Rectal smooth muscle tissue (tissue), 1 donor: ENCODE results near the gene MMP23B.

Experiments
- H3K27ac ChIP-seq: one replicate; pipeline ENCODE4 v1.7.0; 2013; ENCODE audit warnings: low read depth, low read length, inconsistent platforms
- H3K27me3 ChIP-seq: one replicate; pipeline ENCODE4 v1.7.0; 2013; ENCODE audit warnings: low read length; ENCODE audit not compliant: control insufficient read depth, insufficient read depth
- H3K36me3 ChIP-seq: one replicate; pipeline ENCODE4 v1.7.0; 2013; ENCODE audit warnings: low read length; ENCODE audit not compliant: control insufficient read depth, insufficient read depth
- H3K4me1 ChIP-seq: one replicate; pipeline ENCODE4 v1.7.0; 2013; ENCODE audit warnings: low read length; ENCODE audit not compliant: control insufficient read depth, insufficient read depth
- H3K4me3 ChIP-seq: one replicate; pipeline ENCODE4 v1.7.0; 2013; ENCODE audit warnings: low read length
- H3K9ac ChIP-seq: one replicate; pipeline ENCODE4 v1.7.0; 2013; ENCODE audit warnings: low read length

MMP23B gene

GRCh38 chr1:1618396-1619068 is 13.4 kb upstream of the MMP23B start:
- no peaks in the 10 kb centered on the region for H3K27me3 ChIP-seq
- H3K4me1 ChIP-seq, result peaks cover 16% of the 10 kb centered on the region
- H3K27ac ChIP-seq, result no peak overlapping the region
- peaks cover 3% of the 10 kb centered on the region for H3K36me3 ChIP-seq
- no peak overlapping the region for H3K9ac ChIP-seq
- H3K4me3 ChIP-seq, result no peak overlapping the region

GRCh38 chr1:1619917-1620361 is 12.0 kb upstream of the MMP23B start:
- Histone ChIP-seq H3K36me3 (peaks cover 3% of the 10 kb centered on the region), H3K27me3 (no peaks in the 10 kb centered on the region), H3K4me1 (peaks cover 7% of the 10 kb centered on the region), H3K4me3 (no peak overlapping the region), H3K27ac (no peak overlapping the region), H3K9ac (no peak overlapping the region)

GRCh38 chr1:1620433-1621139 is 11.4 kb upstream of the MMP23B start:
- H3K9ac ChIP-seq, result no peak overlapping the region

GRCh38 chr1:1621173-1622009 is 10.6 kb upstream of the MMP23B start:
- Histone ChIP-seq H3K9ac (no peak overlapping the region), H3K36me3 (peaks cover 3% of the 10 kb centered on the region), H3K27me3 (no peaks in the 10 kb centered on the region), H3K4me3 (no peak overlapping the region), H3K27ac (no peak overlapping the region), H3K4me1 (peaks cover 6% of the 10 kb centered on the region)

More at GRCh38 chr1:1620433-1621139, 11.4 kb upstream of the MMP23B start:
- H3K27me3 ChIP-seq, result no peaks in the 10 kb centered on the region
- H3K36me3 ChIP-seq, result peaks cover 3% of the 10 kb centered on the region
- no peak overlapping the region for H3K4me3 ChIP-seq
- H3K27ac ChIP-seq, result no peak overlapping the region
- H3K4me1 ChIP-seq, result peaks cover 7% of the 10 kb centered on the region

- Histone ChIP-seq H3K36me3 (peaks cover 3% of the 10 kb centered on the region), H3K4me1 (no peaks in the 10 kb centered on the region), H3K27ac (no peak overlapping the region)
These were observed 9.8 kb upstream of the MMP23B start for GRCh38 chr1:1622010-1622787.

GRCh38 chr1:1622788-1623094 is 9.2 kb upstream of the MMP23B start:
- Histone ChIP-seq H3K27me3 (no peaks in the 10 kb centered on the region), H3K9ac (no peak overlapping the region), H3K27ac (no peak overlapping the region), H3K36me3 (no peaks in the 10 kb centered on the region), H3K4me1 (no peaks in the 10 kb centered on the region), H3K4me3 (no peak overlapping the region)

More at GRCh38 chr1:1622010-1622787, 9.8 kb upstream of the MMP23B start:
- Histone ChIP-seq H3K4me3 (no peak overlapping the region), H3K27me3 (no peaks in the 10 kb centered on the region), H3K9ac (no peak overlapping the region)

GRCh38 chr1:1623181-1623630 is 8.8 kb upstream of the MMP23B start:
- Histone ChIP-seq H3K27ac (no peak overlapping the region), H3K27me3 (no peaks in the 10 kb centered on the region), H3K4me1 (no peaks in the 10 kb centered on the region), H3K36me3 (peaks cover 3% of the 10 kb centered on the region), H3K9ac (no peak overlapping the region), H3K4me3 (no peak overlapping the region)

- Histone ChIP-seq H3K4me1 (no peaks in the 10 kb centered on the region), H3K27me3 (no peaks in the 10 kb centered on the region), H3K36me3 (peaks cover 3% of the 10 kb centered on the region), H3K9ac (no peak overlapping the region), H3K27ac (no peak overlapping the region), H3K4me3 (no peak overlapping the region)
These were observed 8.1 kb upstream of the MMP23B start for GRCh38 chr1:1623631-1624442.

GRCh38 chr1:1624443-1625403 is 7.2 kb upstream of the MMP23B start:
- H3K4me3 ChIP-seq, result no peak overlapping the region
- no peaks in the 10 kb centered on the region for H3K27me3 ChIP-seq
- no peak overlapping the region for H3K9ac ChIP-seq
- H3K36me3 ChIP-seq, result peaks cover 3% of the 10 kb centered on the region
- no peak overlapping the region for H3K27ac ChIP-seq
- H3K4me1 ChIP-seq, result no peaks in the 10 kb centered on the region

GRCh38 chr1:1625404-1625775 is 6.6 kb upstream of the MMP23B start:
- Histone ChIP-seq H3K9ac (no peak overlapping the region), H3K27ac (no peak overlapping the region), H3K4me1 (no peaks in the 10 kb centered on the region), H3K4me3 (no peak overlapping the region), H3K27me3 (no peaks in the 10 kb centered on the region), H3K36me3 (peaks cover 3% of the 10 kb centered on the region)

GRCh38 chr1:1625824-1626206 is 6.2 kb upstream of the MMP23B start:
- no peak overlapping the region for H3K9ac ChIP-seq
- H3K36me3 ChIP-seq, result peaks cover 3% of the 10 kb centered on the region
- H3K27me3 ChIP-seq, result no peaks in the 10 kb centered on the region
- no peaks in the 10 kb centered on the region for H3K4me1 ChIP-seq
- no peak overlapping the region for H3K27ac ChIP-seq
- no peak overlapping the region for H3K4me3 ChIP-seq
